GM18517 (cell line): Measurements from ENCODE around the gene PLA2G12A.

Source experiments
- ATAC-seq: cut with Tn5 transposase; IDR thresholded peaks from one replicate; pipeline ENCODE4 v1.9.1; 2021; ENCODE audit warnings: mild to moderate bottlenecking, moderate library complexity; ENCODE audit not compliant: unreplicated experiment

The PLA2G12A gene

DNA sequence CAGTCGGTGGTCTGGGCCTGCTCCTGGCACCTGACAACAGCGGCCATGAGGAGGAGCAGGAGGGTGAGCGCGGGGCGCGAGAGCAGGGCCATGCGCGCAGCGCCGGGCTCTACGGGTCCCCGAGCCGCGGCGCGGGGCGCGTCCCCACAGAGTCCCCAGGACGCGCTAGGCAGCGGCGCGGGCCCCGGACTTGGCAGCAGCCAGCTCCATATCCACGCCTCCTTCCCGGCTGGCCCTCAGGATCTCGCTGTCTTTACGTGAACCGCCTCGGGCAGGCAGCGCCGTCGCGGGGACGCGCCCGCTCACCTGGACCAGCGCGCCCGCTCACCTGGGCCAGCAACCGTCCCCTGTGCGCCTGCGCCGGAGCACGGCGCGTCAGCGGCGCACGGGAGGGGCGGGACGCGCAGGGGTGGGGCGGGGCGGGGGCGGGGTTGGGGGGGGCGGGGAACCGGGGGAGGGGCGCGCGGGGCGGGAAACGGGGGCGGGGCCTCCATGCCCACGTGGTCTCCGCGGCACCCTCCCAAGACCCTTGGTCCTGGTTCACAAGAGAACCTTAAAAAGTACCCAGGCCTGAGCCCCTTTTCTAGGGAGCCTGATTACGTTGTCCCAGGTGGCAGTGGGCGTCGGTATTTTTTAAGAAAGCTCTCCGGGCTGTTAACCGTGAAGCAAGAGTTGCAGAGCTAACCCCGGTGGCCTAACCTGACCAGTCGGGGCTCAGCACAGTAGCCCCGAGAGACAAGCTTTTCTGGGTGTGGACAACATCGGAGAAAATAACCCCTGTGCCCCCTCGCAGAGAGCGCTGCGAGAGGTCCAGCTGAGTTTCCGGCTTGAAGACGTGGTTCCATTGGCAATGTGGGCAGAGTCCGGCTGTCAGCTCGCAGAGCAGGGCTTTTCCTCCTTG, at the start of gene PLA2G12A:
PLA2G12A (minus strand) TSS at position 353 of the 901 bp plus-strand sequence; CDS start at position 92, 261 bp downstream.
- peak; percentile 81 for ATAC-seq

DNA sequence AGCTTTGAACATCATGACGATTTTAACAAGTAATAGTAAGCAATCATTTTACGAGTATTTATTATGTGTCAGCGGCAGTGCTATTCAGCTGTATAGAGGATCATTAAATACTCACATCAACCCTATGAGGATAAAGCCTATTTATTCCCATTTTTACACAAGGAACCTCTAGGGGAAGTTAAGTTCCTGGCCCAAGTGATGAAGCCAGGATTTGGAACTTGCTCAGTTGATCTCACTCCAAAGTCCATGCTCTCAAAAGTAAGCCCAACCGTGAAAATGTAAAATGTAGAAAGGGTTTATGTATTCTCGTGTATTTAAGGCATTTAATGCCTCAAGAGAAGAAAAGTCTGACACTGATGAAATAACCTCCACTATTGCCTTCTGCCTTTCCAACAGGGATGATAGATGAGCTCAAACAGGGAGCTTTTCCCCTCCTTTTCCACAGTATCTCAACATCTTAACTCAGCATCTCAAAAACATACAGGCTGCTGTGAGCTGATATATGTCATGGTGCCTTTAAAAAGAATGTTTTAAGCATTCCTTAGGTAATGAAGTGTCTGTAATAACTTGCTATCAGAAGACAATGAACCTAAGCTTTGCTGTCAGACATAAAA, 35.0 kb upstream of the PLA2G12A start:
- ATAC-seq: no peak

DNA sequence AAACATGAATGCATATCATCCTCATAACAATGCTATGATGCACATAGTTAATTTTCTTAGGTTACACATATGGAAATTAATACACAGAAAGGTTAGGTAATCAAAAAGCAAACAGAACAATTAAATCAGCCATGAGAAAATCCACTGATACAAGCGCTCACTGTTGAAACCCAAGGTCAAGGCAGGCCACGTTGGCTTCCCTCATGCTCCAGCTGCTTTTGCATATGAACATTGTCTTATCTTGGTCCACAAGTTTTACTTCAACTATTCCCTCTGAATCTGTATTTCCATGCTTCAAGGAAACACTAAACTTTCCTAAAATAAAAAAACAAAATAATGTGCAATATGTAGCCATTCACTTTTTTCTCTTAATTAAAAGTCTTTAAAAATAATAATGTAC, 34.5 kb upstream of the PLA2G12A start:
- no peak for ATAC-seq

DNA sequence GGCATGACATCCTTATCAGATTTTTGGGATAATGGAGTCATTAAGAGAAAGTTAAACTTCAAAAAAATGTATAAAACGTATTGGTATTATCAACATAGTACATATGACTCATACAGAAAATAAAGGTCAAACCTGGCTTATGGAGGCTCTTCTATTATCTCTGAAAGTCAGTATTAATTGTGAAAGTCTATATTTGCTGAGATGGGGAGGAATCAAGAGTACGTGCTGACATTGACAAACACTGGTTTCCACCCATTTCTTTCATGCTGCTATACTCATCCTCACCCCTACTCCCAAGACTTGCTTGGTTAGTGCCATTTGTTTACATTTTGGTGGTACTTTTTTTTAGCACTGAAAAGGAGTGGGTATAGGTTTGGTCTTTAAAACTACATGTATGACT, 30.8 kb upstream of the PLA2G12A start:
- no peak for ATAC-seq

DNA sequence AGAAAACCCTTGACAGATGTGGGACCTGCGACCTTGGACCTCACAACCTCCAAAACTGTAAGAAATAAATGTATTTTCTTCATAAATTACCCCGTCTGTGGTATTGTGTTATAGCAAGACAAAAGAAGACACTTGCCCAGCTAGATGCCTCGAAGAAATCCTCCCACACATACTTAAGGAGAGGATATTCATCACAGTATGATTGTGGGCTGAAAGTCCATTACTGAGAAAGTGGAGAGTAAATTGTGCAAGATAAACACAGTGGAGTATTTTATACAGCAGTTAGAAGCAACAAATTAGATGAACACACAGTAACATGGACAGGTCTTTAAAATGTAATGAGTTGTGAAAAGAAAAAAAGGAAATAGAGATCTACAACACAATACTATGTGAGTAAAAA, 25.8 kb upstream of the PLA2G12A start:
- no peak for ATAC-seq

DNA sequence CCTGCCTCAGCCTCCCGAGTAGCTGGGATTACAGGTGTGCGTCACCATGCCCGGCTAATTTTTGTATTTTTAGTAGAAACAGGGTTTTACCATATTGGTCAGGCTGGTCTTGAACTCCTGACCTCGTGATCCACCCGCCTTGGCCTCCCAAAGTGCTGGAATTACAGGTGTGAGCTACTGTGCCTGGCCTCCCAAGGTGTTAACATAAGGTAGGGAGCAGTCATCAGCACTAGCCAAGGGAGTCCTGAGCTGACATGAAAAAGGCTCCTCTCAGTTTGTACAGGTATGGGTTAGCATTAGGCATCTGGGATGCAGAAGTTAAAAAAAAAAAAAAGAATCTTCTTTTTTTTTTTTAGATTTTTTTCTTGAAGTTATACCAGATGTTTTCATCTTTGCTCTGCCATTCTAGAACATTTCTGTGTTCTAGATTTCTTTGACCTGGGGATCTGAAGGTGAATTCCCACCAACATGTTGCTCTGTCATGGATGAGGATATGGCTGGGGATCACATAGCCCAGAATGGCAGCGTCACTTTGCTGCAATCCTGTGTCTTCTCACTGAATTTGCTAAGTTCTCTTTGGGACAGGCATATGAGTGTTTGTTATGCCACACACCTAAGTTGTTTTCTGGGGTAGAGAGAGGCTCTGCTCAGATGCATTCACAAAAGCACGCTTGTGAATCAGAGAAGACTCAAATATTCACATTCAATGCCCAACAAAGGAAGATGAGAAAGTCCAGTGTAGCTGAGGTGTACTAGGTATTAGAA, 24.4 kb upstream of the PLA2G12A start:
- no peak for ATAC-seq

DNA sequence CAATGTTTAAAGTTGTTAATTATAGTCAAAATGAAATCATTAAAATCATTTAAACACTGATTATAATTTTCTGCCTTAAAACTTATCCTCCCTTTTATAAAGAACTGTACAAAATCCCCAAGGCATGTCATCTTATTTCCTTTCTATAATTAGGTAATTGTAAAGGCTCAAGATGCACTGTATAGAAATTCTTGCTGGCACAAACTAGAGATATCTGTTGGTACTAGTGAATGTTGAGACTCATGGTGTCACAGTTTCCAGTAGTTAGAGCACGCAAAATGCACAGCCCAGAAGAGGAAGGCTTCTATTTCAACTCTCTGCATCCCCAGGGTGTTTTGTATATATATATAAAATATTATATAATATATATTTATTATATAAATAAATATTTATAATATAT, 22.7 kb upstream of the PLA2G12A start:
- ATAC-seq: no peak

DNA sequence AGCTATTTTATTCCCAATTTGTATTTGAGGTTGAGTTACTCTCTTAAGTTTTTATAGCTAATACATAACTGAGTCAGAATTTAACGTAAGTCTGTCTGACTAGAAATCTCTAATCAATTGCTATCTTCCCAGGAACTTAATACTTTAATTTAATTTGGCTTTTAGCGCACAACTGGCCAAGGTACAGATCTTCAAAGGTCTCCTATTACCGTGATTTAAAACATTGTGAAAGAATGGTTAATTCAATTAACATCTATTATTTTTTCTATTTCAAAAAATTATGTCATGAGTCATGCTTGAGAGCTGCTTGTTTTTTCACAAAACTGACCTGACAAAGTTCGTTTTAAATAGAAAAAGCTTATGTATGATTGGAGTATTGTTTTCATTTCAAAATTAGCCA, 22.0 kb upstream of the PLA2G12A start:
- no peak for ATAC-seq

DNA sequence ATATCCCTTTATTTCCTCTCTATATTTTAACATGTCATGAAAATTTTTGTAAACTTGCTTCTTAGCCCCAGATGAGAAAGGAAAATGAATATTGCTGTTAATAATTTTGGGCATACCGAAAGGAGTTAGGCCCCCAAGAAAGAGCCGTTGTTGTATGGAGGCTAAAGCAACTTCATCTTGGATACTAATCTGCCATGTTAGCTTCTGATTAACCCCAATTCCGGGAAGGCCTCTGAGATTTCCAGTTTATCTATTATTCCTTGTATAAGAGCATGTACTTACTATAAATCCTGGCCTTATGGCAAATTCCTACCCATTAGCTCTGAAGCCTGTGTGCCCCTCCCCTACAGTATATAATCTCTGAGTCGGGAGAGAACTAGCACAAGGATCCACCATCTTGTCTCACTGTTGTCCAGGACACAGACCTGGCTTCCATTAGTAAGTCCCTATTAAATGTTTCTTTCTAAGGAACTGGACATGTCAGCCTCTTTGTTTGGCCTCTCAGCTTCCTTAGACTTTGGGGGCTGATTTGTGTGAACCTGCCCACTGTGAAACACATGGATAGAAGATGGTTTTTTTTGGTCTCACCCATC, 20.9 kb upstream of the PLA2G12A start:
- no peak for ATAC-seq

DNA sequence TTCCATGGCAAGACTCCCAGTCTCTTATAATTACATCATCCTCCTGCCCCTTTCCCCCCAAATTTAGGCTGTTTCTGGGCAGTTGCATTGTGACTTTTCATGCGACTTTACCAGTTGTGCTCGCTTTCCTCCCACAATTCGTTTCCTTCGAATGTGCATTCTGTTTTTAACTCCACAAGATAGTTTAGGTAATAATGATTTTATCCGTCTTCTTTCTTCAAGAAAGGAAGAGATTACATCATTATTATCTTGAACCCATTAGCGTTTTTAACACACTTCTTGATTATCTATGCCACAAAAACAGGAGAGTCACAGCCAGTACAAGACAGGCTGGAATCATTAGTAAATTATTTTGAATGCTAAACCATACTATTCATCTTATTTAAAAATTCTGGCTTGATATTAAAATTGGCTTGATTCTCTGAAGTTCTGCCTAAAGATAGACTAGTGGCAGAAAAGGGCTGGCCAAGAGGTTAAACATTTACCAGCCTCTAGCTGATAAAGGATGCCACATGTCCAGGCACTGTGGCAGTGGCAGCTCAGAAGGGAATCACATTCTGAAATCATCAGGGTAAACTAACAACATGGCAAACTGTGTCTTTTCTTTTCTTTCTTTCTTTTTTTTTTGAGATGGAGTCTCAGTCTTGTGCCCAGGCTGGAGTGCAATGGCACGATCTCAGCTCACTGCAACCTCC, 19.7 kb upstream of the PLA2G12A start:
- no peak for ATAC-seq

DNA sequence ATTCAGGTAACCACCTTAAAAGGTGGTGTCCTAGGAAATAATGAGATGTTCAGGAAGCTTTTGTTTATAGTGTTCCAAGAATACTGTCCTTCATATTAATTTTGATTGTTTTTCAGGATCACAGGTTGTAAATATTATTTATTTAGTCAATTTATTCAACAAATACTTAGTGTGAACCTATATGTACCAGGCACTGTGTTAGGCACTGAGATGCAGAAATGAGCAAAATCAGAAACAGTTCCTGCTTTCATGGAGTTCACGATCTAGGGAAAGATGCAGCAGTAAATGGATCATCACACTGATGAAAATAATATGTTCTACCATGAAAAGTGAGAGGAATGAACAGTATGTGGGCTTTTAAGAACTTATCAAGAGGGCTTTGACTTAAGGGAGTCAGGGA, 18.2 kb upstream of the PLA2G12A start:
- ATAC-seq: no peak

DNA sequence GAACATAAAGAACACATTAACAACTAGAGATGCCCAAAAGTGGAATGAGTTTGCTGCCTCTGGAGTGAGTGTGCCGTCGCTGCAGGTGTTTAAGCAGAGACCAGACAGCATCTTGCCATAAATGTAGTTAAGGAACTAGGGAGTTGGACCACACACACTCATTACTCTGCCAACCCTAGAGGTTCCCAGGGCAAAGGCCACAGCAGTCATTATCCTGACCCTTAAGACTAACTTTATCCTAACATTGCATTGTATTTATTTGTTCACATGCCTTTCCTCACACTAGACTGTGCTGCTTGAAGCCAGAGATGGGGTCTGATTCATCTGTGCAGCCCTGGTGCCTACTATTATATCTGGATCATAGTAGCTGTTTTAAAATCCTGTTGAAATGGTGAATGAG, 16.9 kb upstream of the PLA2G12A start:
- no peak for ATAC-seq

DNA sequence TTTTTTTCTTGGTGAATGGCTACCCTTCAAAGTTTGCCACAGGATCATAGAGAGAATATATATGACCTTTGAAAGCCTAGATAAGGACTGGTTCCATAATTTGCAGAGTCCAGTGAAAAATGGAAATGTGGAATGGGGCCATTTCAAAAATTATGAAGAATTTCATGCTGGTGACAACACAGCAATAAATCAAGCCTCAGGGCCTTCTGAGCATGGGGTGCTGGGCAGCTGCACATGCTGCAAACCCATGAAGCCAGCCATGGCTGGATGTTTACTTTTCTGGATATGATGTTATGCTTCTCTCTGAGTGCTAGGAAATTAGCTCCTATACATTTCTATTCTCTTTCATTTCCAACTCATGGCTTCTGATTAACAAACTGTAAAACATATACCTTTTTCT, 16.0 kb upstream of the PLA2G12A start:
- ATAC-seq: no peak

DNA sequence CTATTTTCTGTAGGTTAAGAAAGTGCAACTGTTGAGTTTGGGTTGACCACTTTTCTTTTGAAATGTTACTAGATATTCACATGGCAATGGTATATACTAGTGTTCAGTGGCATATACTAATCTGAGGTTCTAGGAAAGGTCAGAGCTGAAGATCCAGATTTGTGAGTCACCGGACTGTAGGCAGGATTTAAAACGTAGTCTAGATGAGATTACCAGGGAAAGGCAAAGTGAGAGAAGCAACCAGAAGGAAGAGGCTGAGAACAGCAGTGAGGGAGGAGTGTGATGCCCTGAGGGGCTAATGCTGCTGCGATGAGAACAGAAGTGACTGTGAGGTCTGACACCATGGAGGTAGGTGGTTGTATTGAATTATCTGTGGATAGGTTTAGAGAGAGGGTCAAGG, 9.7 kb upstream of the PLA2G12A start:
- ATAC-seq: no peak

DNA sequence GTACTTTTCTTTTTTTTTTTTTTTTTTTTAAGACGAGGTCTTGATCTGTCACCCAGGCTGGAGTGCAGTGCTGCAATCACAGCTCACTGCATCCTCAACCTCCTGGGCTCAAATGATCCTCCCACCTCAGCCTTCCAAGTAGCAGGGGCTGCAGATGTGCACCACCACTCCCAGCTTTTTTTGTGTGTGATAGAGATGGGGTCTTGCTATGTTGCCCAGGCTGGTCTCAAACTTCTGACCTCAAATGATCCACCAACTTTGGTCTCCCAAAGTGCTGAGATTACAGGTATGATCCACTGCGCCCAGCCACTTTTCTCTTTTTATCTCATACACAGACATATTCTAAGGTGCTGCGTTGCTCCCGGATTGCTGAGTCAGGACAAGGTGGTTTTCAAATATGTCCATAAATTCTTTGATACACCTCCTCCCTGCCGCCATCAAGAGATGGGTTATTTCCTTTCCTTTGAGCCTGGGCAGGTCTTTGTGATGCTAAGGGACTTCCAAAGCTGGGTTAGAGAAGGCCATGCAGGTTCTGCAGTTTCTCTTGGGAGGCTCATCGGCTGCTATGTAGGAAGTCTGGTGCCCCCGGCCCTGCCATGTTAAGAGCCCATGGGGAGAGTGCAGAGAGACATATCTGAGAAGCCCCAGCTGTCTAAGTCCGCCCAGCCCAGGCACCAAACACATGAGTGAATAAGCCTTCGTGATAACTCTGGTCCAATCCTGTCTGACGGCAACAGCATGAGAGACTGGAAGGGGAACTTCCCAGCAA, 8.4 kb upstream of the PLA2G12A start:
- no peak for ATAC-seq

DNA sequence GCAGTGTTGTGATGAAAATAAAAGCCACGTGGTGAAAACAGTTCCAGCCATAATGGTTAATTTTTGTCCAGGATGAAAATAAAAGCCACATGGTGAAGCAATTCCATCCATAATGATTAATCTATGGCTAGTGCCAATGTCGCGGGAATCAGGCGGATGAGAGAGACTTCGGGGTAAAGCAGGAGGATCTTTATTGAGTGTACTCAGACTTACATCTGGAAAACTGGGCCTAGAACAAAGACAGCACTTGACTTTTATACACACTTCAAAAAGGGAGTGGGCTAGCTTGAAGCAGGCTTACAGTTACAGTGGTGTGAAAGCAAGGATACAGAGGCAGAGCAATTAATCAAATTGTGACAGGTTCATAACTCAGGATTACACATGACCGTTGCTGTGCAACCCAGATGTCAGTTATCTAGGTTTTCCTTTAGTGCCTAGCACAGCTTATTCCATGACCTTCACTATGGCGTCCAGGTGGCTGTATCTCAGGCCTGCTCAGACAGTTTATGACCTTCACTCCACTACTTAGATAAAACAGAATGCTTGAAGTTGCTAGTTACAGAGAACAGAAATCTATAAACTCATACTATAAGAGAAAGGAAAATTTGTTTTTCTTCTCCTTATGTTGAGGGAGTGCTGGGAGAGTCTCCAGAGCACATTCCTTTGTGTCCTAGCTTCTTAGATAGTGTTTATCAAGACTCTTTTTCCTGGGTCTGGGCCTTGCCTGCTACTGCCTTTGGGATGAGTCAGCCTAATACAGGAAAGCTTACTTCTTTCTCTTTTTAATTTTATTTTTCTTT, 5.9 kb upstream of the PLA2G12A start:
- ATAC-seq: no peak

DNA sequence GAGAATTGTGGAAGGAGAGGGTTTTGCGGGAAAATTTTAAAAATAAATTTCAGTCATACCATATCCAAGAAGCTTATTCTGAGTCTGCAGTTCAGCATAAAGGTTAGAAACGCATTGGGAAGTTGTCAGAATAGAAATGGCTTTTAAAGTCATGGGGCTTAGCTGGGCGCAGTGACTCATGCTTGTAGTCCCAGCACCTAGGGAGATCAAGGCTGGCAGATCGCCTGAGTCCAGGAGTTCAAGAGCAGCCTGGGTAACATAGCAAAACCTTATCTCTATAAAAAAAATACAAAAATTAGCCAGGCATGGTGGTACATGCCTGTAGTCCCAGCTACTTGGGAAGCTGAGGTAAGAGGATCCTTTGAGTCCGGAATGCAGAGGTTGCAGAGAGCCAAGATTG, 3.9 kb upstream of the PLA2G12A start:
- ATAC-seq: no peak

DNA sequence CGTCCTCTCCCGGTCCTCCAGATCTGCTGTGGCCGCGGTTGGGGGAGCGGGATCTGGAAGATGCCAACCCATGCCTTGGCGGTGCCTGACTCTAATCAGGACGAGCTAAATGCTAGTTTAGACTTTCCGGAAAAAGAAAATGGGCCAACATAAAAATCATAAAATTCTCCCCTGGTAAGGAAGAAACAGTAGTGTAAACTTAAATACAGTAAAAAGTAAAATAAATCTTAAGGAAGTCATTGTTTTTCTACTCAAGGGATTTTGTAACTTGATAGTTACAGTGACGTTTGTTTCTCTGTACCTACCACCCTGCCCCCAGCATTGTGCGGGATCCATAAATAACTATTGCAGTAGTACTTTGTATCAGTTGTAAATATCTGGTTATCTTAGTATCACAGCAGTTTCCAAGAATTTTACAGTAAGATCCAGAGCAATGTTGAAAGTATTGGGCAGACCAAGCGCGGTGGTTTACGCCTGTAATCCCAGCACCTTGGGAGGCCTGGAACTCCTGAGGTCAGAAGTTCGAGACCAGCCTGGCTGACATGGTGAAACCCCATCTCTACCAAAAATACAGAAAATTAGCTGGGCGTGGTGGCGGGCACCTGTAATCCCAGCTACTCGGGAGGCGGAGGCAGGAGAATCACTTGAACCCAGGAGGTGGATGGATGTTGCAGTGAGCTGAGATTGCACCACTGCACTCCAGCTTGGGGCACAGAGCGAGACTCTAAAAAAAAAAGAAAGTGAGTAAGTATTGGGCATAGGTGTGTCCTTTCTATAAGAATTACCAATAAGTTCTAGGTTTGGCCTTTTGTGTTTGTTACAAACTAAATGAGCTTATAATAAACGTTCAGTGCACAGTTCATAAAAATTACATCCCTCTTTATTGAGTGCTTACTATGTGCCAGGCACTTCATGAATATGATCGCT, 1.0 kb upstream of the PLA2G12A start:
- ATAC-seq: no peak
